Upper lobe of left lung (tissue), 6 donors: ENCODE measurements around the gene IPO9. TPM values are rescaled to one million over a fixed set of nuclear protein-coding genes. Genes with fewer than 3 reads are reported as not detected.

ENCODE experiments used
- ATAC-seq, 2 donors: fragments of 200-7000 bp; cut with Tn5 transposase; one replicate each; pipeline ENCODE4 v1.9.1; 2022; ENCODE audit warnings: mild to moderate bottlenecking in 2 of 2, moderate library complexity in 2 of 2; ENCODE audit not compliant: low FRiP score in 2 of 2
- DNase-seq, 2 donors: peaks; one replicate each; pipeline ENCODE4 v3.0.0-alpha.2; 2019 to 2020
- H3K27ac ChIP-seq, 4 donors: fragments of 200-600 bp; sonication (generic); one replicate each; pipeline ENCODE4 v1.5.1; 2016 to 2019
- H3K27me3 ChIP-seq, 4 donors: fragments of 200-600 bp; sonication (generic); one replicate each; pipeline ENCODE4 v1.5.1; 2017 to 2019
- H3K36me3 ChIP-seq, 4 donors: fragments of 200-600 bp; sonication (generic); one replicate each; pipeline ENCODE4 v1.5.1; 2016 to 2019
- H3K4me1 ChIP-seq, 4 donors: fragments of 200-600 bp; sonication (generic); one replicate each; pipeline ENCODE4 v1.5.1; 2018 to 2019
- H3K4me3 ChIP-seq, 4 donors: fragments of 200-600 bp; sonication (generic); one replicate each; pipeline ENCODE4 v1.5.1; 2017 to 2019; ENCODE audit warnings: mild to moderate bottlenecking in 2 of 4, moderate library complexity in 1 of 4
- H3K9me3 ChIP-seq, 4 donors: fragments of 200-600 bp; sonication (generic); one replicate each; pipeline ENCODE4 v1.5.1; 2018 to 2019
- CTCF ChIP-seq, 6 experiments: fragments of 450-650 bp in 4 of 6; fragments of 200-600 bp in 2 of 6; sonication (generic) in 2 of 6; IDR thresholded peaks; one replicate each; pipeline ENCODE4 v1.5.1; 2016 to 2019; ENCODE audit warnings: antibody characterized with exemption in 6 of 6
- EP300 ChIP-seq, 4 donors: sonication (generic); formaldehyde crosslinking; IDR thresholded peaks; one replicate each; pipeline ENCODE4 v1.5.1; 2017; ENCODE audit warnings: antibody characterized with exemption in 4 of 4, control low read depth in 2 of 4
- POLR2A ChIP-seq, 4 donors: fragments of 450-650 bp; IDR thresholded peaks; one replicate each; pipeline ENCODE4 v1.5.1; 2016 to 2017; ENCODE audit warnings: antibody characterized with exemption in 4 of 4, mild to moderate bottlenecking in 2 of 4
- POLR2AphosphoS5 ChIP-seq, 2 donors: sonication (generic); formaldehyde crosslinking; IDR thresholded peaks; one replicate each; pipeline ENCODE4 v1.5.1; 2017; ENCODE audit warnings: antibody characterized with exemption in 2 of 2
- WGBS, 2 donors: methylation state at CpG; one replicate each; pipeline ENCODE4 v1.1.5; 2017 to 2018; 5-methylcytosine and 5-hydroxymethylcytosine counted together
- total RNA-seq, 6 donors: library from RNA; depleted of rRNA in 4 of 6; stranded (reverse); fragments of >200 nt in 4 of 6; gene quantifications; one replicate each; pipeline versions ENCODE4 v1.1.0 to v1.2.1, GENCODE V29; 2016 to 2021
- donor health status: DM: no; HTN: no; CAD: no; lungs with moderate emphysema.
- donor health status: DM: no; HTN: yes; CAD: no; lungs with severe emphysema.

Gene IPO9
- total RNA-seq, 6 donors from 2014 or later = 22.8 to 46.7 (median 35.7) TPM

- no peak for DNase-seq
- H3K27me3 ChIP-seq = no peaks in the 10 kb centered on the region
- WGBS, 2 donors = 66 to 82% methylated on average over 5 of the region's 5 CpGs
- H3K27ac ChIP-seq = no peak overlapping the region
- H3K36me3 ChIP-seq = peaks cover 22 to 90% (median 44%) of the 10 kb centered on the region in 4 donors
- H3K9me3 ChIP-seq = no peaks in the 10 kb centered on the region
- no peak for ATAC-seq
- peaks cover 0 to 2% (median 0%) of the 10 kb centered on the region in 4 donors for H3K4me1 ChIP-seq
- no peak overlapping the region for H3K4me3 ChIP-seq
- no peak for TF ChIP-seq POLR2AphosphoS5 (IDR thresholded peaks at IDR 0.05)
- no peak for TF ChIP-seq CTCF (IDR thresholded peaks at IDR 0.05)
- no peak for TF ChIP-seq POLR2A (IDR thresholded peaks at IDR 0.05)
- no peak for TF ChIP-seq EP300 (IDR thresholded peaks at IDR 0.05)
These were observed 30.5 kb downstream of the IPO9 start for GRCh38 chr1:201859424-201859823.

- H3K36me3 ChIP-seq = peaks cover 14 to 83% (median 35%) of the 10 kb centered on the region in 4 donors
- H3K4me1 ChIP-seq = peaks cover 0 to 2% (median 0%) of the 10 kb centered on the region in 4 donors
- no peak for DNase-seq
- TF ChIP-seq CTCF (IDR thresholded peaks at IDR 0.05) = no peak
- no peak for TF ChIP-seq EP300 (IDR thresholded peaks at IDR 0.05)
- TF ChIP-seq POLR2AphosphoS5 (IDR thresholded peaks at IDR 0.05) = no peak
- no peak for TF ChIP-seq POLR2A (IDR thresholded peaks at IDR 0.05)
- H3K9me3 ChIP-seq = no peaks in the 10 kb centered on the region
- H3K4me3 ChIP-seq = no peak overlapping the region
- ATAC-seq = no peak
- 83 to 84% methylated on average over 7 of the region's 7 CpGs for WGBS, 2 donors
- H3K27ac ChIP-seq = no peak overlapping the region
- no peaks in the 10 kb centered on the region for H3K27me3 ChIP-seq
These were observed 32.5 kb downstream of the IPO9 start for GRCh38 chr1:201861448-201861847.

- TF ChIP-seq CTCF (IDR thresholded peaks at IDR 0.05) (no peak), POLR2A (IDR thresholded peaks at IDR 0.05) (no peak), POLR2AphosphoS5 (IDR thresholded peaks at IDR 0.05) (no peak), EP300 (IDR thresholded peaks at IDR 0.05) (no peak)
- ATAC-seq (no peak), DNase-seq (no peak)
- Histone ChIP-seq H3K36me3 (peaks cover 33 to 90% (median 75%) of the 10 kb centered on the region in 4 donors), H3K4me3 (no peak overlapping the region), H3K4me1 (no peaks in the 10 kb centered on the region), H3K27ac (no peak overlapping the region), H3K27me3 (no peaks in the 10 kb centered on the region), H3K9me3 (no peaks in the 10 kb centered on the region)
- WGBS, 2 donors = 96 to 99% methylated on average over 10 of the region's 10 CpGs
These were observed 41.4 kb downstream of the IPO9 start for GRCh38 chr1:201870397-201870796.

GRCh38 chr1:201874672-201875071 is 45.7 kb downstream of the IPO9 start:
- H3K4me3 ChIP-seq = no peak overlapping the region
- H3K27ac ChIP-seq = no peak overlapping the region
- no peak for DNase-seq
- ATAC-seq = no peak
- no peaks in the 10 kb centered on the region for H3K9me3 ChIP-seq
- H3K27me3 ChIP-seq = no peaks in the 10 kb centered on the region
- peaks cover 24 to 65% (median 52%) of the 10 kb centered on the region in 4 donors for H3K36me3 ChIP-seq
- H3K4me1 ChIP-seq = no peaks in the 10 kb centered on the region
- TF ChIP-seq POLR2A (IDR thresholded peaks at IDR 0.05) = no peak
- TF ChIP-seq POLR2AphosphoS5 (IDR thresholded peaks at IDR 0.05) = no peak
- TF ChIP-seq CTCF (IDR thresholded peaks at IDR 0.05) = no peak
- no peak for TF ChIP-seq EP300 (IDR thresholded peaks at IDR 0.05)
- 100% methylated on average over 1 of the region's 1 CpG; no CpG with 5 or more reads in 1 of the 2 donors for WGBS, 2 donors

GRCh38 chr1:201876148-201876818 is 47.3 kb downstream of the IPO9 start:
- peaks cover 12 to 49% (median 37%) of the 10 kb centered on the region in 4 donors for H3K36me3 ChIP-seq
- 61 to 66% methylated on average over 8 of the region's 8 CpGs for WGBS, 2 donors
- no peaks in the 10 kb centered on the region for H3K27me3 ChIP-seq
- ATAC-seq (no peak), DNase-seq (no peak)
- no peak overlapping the region for H3K27ac ChIP-seq
- TF ChIP-seq EP300 (IDR thresholded peaks at IDR 0.05) (no peak), CTCF (IDR thresholded peaks at IDR 0.05) (peak in 2 of 6 experiments; percentile 31 to 35)
- no peaks in the 10 kb centered on the region for H3K4me1 ChIP-seq
- no peak overlapping the region for H3K4me3 ChIP-seq
- H3K9me3 ChIP-seq = no peaks in the 10 kb centered on the region
